Epithelial cell of esophagus (primary cell): Measurements from ENCODE around the gene FUS.
"Not testable (repeated sequence)": the region's sequence is repeated elsewhere in the genome, so short reads cannot be mapped to it uniquely, and the experiment has no call there.

Experiments used
- DNase-seq: peaks from one replicate; pipeline ENCODE4 v3.0.0; 2010; ENCODE audit warnings: low read depth
- H3K4me3 ChIP-seq: 2 replicates; pipeline ENCODE4 v1.5.1; 2011; ENCODE audit warnings: mild to moderate bottlenecking, low read length, control low read depth
- TF ChIP-seq, protein P1 (sequence below): IDR thresholded peaks from 2 replicates; pipeline ENCODE4 v1.5.1; 2011; ENCODE audit warnings: low read depth, mild to moderate bottlenecking, low read length, control low read depth, inconsistent platforms; ENCODE audit not compliant: insufficient read depth; ENCODE audit errors: missing control alignments

Gene FUS

DNA sequence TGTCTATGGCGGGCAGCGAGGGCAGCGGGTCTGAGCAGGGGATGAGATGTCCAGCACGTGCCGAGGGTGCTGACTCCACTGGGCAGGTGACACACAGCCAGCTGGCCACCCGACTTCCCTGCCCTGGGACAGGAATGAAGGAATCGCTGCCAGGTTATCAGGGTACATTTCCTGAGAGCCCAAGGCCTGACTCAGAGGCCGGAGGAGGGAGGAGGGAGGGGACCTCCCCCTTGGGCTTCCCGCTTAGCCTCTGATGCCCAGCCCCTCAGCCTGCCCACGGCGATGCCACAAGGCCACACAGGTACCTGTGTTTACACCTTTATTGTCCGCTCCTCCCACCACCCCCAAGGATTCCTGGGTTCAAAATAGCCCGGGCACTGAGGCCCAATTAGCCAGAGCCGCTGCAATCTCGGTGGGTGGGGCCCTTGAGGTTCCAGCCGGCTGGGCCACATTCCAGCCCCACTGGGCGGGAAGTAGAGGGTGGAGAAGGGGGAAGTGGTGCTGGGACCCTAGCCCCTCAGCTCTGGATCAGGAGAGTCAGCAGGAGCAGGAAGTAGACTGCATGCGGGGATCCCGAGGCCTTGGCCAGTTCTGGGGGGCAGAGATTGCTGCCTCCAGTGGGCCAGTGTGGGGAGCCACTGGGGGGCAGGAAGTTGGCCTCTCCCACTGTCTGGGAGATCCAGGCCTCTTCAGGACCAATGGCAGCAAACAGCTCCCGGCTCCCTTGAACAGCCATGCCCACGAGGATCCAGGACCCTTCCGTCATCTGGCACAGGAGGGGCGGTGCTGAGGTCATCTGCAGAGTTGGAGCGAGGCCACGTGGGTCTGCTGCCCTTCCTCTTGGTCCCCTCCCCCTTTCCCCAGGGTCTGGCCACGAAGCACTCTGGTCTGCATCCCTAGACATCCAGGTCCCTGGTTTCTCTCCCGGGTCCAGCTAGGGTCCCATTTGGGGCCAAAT is 41.0 kb upstream of the FUS start:
- DNase-seq: peak; percentile 87
- no peak overlapping the region for H3K4me3 ChIP-seq
- TF ChIP-seq, protein P1, sequence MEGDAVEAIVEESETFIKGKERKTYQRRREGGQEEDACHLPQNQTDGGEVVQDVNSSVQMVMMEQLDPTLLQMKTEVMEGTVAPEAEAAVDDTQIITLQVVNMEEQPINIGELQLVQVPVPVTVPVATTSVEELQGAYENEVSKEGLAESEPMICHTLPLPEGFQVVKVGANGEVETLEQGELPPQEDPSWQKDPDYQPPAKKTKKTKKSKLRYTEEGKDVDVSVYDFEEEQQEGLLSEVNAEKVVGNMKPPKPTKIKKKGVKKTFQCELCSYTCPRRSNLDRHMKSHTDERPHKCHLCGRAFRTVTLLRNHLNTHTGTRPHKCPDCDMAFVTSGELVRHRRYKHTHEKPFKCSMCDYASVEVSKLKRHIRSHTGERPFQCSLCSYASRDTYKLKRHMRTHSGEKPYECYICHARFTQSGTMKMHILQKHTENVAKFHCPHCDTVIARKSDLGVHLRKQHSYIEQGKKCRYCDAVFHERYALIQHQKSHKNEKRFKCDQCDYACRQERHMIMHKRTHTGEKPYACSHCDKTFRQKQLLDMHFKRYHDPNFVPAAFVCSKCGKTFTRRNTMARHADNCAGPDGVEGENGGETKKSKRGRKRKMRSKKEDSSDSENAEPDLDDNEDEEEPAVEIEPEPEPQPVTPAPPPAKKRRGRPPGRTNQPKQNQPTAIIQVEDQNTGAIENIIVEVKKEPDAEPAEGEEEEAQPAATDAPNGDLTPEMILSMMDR: no peak

DNA sequence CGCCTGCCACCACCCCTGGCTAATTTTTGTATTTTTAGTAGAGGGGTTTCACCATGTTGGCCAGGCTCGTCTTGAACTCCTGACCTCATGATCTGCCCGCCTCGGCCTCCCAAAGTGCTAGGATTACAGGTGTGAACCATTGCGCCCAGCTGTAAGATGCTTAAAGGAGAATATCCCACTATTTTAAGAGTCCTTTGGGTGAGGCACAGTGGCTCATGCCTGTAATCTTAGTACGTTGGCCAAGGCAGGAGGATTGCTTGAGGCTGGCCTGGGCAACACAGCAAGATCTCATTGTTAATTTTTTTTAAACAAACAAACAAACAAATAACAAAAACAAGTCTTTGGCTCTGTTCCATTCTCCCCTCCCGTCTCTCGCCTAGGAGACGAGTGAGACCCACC is 38.9 kb upstream of the FUS start:
- DNase-seq, H3K4me3 ChIP-seq: not testable (repeated sequence)

DNA sequence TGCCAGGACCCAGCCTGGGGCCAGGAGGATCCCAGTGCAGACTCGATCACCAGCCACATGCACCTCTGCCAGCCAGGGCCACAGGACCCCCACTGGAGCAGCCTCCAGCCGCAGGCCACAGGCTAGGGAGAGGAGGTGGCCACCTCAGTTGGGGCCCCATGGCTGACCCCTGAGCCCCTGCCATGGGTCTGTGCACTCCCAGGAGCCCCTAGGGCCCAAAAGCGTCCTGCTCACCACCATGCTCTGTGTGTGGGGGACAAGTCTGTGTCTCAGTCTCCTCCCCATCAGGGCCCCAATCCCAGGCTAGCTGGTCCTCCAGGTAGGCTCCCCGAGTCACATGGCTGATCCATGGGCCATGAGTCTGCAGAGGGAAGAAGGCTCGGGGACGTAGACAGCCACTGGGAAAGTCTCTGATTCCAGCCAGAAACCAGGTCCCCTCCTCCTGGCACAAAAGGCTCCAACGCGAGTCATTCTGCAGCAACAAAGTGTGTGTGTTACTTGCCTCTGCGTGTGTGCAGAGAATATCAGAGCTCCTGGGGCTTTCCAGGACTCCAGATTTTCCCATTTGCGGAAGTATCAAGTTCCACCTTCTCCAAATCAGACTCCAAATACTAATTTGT is 38.3 kb upstream of the FUS start:
- H3K4me3 ChIP-seq: peak overlapping the region; percentile 36
- TF ChIP-seq, protein P1: no peak
- peak; percentile 72 for DNase-seq

DNA sequence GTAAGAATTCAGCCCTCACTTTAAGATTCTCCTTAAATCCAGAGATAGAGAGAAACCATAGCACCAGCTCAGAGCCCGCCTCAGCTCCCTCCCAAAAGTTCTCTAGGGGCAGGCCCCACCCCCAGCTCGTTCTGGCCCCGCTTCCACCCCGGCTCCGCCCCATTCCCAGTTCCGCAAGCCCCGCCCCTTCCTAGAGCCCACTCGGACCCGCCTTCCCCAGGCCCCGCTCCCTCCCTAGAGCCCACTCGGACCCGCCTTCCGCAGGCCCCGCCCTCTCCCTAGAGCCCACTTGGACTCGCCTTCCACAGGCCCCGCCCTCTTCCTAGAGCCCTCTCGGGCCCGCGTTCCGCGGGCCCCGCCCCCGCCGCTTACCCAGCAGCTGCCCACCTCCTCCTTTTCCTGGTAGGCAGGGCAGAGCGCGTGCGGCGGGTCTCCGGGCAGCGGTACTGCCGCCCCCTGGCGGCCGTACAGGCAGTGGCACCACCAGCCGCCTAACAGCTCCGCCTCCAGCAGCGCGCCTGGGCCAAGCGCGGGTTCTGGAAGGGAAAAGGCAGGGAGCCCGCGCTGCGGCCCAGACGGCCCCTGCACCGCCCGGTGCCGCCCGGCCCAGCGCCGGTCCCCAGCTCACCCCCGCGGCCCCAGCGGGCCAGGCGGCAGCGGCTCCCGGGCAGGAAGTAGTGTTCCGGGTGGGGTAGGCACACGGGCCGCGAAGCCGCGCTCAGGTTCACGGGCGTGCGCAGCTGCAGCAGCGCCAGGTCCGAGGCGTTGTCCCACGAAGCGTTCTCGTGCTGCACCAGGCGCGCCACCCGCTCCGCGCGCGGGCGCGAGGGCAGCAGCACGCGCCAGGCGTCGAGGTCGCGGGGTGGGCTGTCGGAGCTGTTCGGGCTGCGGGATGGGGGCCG is 37.6 kb upstream of the FUS start:
- TF ChIP-seq, protein P1: peak; percentile 64
- H3K4me3 ChIP-seq: peak overlapping the region; percentile 36
- peak; percentile 99 for DNase-seq

DNA sequence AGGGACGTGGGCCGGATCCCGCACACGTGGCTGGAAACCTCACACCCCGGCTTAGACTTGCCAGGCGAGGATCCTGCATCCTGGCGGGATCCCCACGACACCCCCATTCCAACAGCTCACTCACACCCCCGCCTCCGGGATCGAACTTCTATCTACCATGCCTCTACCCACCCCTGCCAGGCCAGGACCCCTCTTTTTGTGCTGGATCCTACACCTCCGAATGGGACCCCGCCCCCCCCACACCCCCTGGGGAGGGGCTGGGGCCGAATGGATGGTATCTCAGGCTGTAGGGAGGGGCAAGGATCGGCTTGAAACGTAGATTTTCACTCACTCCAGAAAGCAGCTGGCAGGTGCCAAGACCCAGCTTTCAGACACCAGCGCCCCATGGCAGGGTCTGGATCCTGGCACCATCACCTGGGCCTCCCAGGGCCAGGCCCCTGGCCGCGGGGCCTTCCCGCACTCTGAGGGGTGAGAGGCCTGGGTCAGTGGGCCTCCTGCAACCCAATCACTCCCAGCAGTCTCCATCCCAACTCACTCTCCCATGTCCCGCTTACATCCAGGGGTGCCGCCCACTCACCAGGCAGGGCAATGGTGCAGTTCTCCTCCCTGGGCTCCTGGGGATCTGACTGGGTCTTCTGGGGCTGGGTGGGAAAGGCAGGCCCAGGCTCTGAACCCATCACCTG is 36.8 kb upstream of the FUS start:
- DNase-seq: no peak
- TF ChIP-seq, protein P1: no peak
- H3K4me3 ChIP-seq: no peak overlapping the region

DNA sequence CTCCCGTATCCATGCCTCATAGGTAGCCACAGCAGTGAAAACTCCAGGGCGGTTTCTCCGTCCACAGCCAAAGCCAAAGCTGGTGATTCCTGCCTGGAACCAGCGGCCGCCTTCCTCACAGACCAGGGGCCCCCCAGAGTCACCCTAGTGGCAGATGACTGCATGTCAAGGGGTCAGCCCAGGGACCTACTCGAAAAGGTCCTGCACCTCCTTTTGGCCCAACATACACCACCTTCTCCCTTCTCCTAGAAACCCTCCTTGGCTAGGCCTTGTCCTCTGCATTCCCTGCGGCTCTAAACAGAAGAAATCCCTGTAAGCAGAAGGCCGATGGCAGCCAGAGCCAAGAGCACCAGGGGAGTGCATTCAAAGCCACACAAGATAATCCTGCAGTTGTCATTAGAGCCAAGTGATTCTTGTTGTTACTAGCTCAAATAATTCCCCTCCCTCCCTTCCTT is 36.2 kb upstream of the FUS start:
- no peak for DNase-seq
- TF ChIP-seq, protein P1: no peak
- no peak overlapping the region for H3K4me3 ChIP-seq

DNA sequence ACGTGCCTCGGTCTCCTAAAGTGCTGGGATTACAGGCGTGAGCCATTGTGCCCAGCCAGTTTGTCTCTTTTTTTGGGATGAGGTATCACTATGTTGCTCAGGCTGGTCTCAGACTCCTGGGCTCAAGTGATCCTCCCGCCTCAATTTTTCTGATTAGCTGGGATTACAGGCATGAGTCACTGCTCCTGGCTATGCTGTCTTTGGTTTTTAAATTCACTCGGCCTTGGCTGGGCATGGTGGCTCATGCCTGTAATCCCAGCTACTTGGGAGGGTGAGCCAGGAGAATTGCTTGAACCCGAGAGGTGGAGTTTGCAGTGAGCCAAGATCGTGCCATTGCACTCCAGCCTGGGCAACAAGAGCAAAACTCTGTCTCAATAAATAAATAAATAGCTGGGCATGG is 35.5 kb upstream of the FUS start:
- not testable (repeated sequence) for H3K4me3 ChIP-seq, DNase-seq
